Measurements from ENCODE around the gene UQCRC1.

The UQCRC1 gene

DNA sequence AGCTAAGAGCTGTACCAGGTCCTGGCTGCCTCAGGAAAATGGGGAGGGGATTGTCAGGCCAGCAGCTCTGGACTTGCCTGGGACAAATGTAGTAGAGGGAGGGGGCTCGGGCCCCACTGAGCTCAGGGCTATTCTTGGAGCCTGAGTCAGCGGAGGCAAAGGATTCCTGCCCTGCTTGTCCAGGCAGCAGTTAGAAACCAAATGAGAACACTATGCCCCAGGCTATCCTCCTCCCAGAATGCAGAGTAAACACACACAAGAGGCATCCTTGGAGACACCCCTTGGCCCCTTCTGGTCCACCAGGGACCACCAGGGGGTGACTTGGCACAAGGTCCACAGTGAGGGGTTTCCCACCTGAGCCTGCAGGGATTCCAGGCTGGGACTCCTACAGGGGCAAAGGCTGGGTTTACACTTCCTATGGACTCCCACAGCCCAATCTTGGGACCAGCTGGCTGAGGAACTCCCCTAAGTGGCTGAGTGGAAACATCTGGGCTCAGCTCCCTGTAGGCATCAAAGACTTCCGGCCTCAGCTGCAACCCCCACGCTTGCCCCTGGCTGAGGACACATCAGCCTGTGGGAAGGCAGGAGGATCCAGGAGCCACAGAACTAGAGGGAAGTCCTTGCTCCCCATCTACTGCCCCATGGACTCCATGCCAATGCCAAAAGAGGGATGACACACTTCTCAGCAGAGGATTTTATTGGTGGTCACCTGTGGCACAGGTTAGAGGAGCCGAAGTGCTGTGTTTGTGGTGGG is 10.9 kb downstream of the UQCRC1 start:
- no peak for ATAC-seq
- no peak for DNase-seq

GRCh38 chr3:48597408-48597800 is 12.0 kb downstream of the UQCRC1 start:
- no peak for DNase-seq
- ATAC-seq, result no peak

- no peak for ATAC-seq
Measured at GRCh38 chr3:48596676-48597407, 12.6 kb downstream of the UQCRC1 start.

DNA sequence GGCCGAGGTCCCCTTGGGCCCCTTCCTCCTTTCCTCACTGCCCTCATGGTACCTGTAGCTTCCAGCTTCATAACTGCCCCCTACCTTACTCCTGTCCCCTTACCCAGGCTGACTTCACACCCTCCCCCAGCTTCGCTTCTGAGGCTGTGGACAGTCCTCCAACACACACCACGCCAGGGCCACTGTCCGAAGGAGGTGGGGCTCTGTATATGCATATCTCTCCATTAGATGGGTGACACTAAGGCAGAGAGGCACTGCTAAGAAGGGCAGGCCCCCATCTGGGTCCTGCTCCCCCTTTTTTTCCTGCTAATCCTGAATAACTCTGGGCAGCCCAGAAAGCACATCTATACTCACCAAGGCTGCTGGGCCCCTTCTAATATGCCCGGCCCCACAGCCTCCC is 13.3 kb downstream of the UQCRC1 start:
- DNase-seq (no peak), ATAC-seq (no peak)

More at GRCh38 chr3:48596676-48597407, 12.6 kb downstream of the UQCRC1 start:
- no peak for DNase-seq

DNA sequence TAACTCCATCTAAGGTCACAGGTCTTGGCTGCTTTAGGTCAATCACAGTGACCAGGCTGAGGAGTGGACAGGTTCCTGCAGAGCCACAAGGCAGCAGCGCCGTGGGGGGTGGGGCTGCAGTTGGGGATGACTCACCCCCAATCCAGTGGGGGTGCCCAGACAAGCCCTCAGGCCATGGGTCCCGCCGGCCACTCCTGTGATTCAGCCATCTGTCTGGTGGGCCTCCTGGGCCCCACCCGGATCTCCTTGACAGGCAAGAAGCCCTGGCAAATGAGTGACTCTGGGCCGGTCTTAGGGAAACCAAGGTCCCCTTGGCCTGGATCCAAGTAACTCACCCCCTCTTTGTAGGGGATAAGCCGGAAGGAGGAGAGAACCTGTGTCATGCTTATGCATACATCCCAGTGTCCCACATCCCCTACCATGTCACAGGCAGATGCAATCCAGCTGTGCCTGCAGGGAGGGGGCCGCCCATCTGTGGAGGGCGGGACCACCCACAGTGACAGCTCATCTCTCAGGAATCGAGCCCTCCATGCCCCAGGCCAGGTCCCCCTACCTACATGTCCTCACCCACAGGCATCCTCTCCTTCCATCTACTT is 13.8 kb downstream of the UQCRC1 start:
- DNase-seq (no peak), ATAC-seq (no peak)

GRCh38 chr3:48595075-48595525 is 14.3 kb downstream of the UQCRC1 start, which contains the start of gene COL7A1:
COL7A1 (minus strand) TSS chr3:48595329; CDS start chr3:48595159, 170 bp downstream.
- DNase-seq (no peak), ATAC-seq (no peak)

DNA sequence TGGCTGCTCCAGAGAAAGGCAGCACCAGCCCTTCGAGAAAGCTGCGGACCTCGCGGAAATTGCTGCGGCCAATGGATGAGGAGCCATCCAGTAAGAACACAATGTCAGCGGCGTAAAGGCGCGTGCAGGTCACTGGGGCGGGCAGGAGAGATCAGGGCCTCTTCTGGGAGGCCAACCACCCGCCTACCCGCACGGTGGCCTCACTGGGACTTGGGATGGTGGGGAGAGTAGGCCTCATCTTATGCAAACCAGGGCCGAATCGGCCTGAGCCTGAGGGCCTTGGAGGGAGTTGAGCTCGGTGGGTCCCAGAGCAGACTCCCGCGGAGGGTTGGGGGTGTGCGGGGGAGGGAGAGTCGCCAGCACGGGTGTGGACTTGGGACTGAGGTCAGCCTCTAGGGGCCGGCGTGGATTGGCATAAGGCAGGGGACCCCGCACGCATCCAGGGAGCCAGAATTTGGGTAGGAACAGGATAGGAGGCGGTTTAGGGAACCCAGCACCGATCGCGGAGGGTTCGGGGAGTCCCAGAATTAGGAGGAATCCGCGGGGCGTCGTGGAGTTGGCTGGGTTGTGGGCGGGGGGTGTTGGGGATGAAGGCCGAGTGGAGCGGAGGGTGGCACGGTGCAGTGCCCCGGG is 14.9 kb downstream of the UQCRC1 start:
- DNase-seq (no peak), ATAC-seq (no peak)

DNA sequence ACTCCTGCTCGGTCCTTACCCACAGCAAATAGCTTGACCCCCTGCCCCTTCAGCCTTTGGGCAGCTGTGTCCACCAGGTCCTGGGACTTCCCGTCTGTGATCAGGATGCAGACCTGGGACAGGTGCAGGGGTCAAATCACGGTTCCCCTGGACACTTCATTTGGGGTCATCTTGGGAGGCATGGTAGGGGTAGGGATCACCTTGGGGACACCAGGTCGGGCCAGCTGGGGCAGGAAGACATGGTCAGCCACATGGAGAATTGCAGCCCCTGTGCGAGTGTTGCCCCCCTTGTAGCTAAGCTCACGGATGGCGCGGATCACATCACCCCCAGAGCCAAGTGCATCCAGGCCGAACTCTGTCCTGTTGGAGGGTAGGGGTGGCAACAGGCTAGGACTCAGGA is 16.1 kb downstream of the UQCRC1 start:
- DNase-seq (no peak), ATAC-seq (no peak)

DNA sequence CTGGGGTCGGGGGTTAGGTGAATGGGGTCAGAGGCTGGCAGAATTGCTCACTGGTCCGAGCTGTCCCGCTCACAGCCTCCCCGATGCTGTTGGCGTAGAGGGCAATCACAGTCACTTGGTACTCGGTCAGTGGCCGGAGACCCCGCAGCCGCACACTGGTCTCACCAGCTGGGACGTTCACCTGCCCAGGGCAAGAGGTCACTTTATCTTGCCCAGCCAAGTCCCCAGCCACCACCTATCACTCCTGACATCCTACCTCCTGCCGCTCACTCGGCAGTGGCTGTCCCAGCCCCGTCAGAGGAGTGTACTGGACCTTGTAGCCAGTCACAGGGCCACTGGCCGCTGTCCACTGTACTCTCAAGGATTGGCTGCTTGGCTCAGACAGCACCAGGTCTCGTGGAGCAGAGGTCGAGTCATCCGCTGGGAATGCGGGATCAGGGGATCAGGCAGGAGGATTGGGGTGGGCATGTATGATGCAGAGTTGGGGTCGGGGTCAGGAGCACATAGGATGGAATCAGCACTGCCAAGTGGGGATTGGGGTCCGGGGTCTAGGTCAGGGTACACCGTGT is 16.8 kb downstream of the UQCRC1 start:
- no peak for DNase-seq
- ATAC-seq, result no peak

GRCh38 chr3:48591886-48592518 is 17.4 kb downstream of the UQCRC1 start:
- ATAC-seq (no peak), DNase-seq (no peak)

GRCh38 chr3:48591436-48591835 is 18.0 kb downstream of the UQCRC1 start:
- DNase-seq (no peak), ATAC-seq (no peak)

- ATAC-seq, result no peak
Measured at GRCh38 chr3:48588230-48588629, 21.2 kb downstream of the UQCRC1 start.

GRCh38 chr3:48587686-48588085 is 21.8 kb downstream of the UQCRC1 start:
- no peak for ATAC-seq

More at GRCh38 chr3:48588230-48588629, 21.2 kb downstream of the UQCRC1 start:
- no peak for DNase-seq

DNA sequence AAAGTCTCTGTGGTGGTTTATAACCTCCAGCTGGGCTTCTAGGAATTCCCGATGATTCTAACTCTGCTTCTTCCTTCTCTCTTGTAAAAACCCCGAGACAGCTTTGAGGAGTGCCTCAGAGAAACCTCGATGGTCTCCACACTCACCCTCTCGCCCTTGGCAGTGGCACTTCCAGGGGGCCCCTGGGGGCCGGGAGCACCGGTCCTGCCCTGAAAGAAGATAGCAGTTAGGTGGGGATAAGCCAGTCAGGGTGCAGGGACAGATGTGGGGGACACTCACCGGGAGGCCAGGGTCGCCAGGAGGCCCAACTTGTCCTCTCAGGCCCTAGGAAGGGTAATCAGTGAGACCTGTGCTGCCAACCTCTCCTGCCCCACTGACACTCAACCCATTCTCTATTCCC is 24.0 kb downstream of the UQCRC1 start:
- ATAC-seq, result no peak

More at GRCh38 chr3:48587686-48588085, 21.8 kb downstream of the UQCRC1 start:
- no peak for DNase-seq

DNA sequence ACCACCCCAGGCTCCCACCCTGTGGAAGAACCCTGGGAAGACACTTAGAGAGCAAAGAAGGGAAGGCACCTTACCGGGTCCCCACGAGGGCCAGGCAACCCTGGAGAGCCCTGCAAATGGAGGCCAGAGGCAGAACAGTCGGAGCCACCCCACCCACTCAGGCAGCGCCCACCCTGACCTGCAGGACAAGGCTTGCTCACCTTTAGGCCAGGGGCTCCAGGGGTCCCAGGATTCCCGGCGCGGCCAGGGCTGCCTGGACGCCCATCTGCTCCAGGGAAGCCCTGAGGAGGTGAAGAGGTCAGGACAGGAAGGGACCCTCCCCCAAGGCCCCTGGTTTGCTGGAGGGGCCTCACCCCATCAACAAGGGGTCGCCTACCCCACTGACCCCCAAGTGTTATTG is 24.6 kb downstream of the UQCRC1 start:
- no peak for ATAC-seq
- no peak for DNase-seq

More for the DNA sequence above, 24.0 kb downstream of the UQCRC1 start:
- DNase-seq, result no peak

GRCh38 chr3:48581621-48582481 is 27.6 kb downstream of the UQCRC1 start:
- ATAC-seq, result no peak
- no peak for DNase-seq

GRCh38 chr3:48576647-48577046 is 32.8 kb downstream of the UQCRC1 start:
- no peak for ATAC-seq

DNA sequence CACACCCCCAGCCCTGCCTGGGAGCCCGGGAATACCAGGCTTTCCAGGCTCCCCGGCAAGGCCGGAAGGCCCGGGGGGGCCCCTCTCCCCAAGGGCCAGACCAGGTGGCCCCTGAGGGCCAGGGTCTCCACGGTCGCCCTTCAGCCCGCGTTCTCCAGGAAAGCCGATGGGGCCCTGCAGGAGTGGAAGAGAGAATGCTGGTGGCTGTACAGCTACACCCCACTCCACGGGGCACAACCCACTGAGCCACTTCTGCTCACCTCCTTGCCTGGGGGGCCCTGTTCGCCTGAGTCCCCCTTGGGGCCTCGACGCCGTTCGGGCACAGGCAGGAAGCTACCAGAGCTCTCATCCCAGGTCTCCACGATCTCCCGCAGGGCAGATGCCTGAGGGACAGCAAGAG is 34.1 kb downstream of the UQCRC1 start:
- DNase-seq (no peak), ATAC-seq (no peak)

More at GRCh38 chr3:48576647-48577046, 32.8 kb downstream of the UQCRC1 start:
- no peak for DNase-seq

GRCh38 chr3:48573973-48574585 is 35.4 kb downstream of the UQCRC1 start:
- no peak for ATAC-seq
- no peak for DNase-seq

DNA sequence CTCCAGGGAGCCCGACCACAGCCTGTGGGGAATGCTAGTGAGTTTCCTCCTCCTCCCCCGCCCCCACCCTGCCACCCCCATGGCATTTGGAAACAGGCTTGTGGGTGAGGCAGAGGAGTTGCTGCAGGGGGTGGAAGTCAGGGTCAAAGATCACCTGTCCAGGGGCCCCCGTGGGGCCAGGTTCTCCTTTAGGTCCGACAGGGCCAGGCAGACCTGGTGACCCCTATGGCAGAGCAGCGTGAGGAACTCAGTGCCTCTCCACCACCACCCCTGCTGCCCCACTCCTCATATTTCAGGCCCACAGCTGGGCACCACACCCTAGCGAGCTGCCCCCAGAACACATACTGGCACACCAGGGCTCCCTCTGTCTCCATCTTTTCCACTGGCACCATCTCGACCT is 36.9 kb downstream of the UQCRC1 start:
- DNase-seq (no peak), ATAC-seq (no peak)
